A172 (cell line): ENCODE results near the gene IQSEC1. TPM values are rescaled to one million over a fixed set of nuclear protein-coding genes. Genes with fewer than 3 reads are reported as not detected.
A peak's percentile ranks its signal among the peaks of the same experiment; 100 is the strongest.

Source experiments
- DNase-seq: peaks from one replicate; pipeline ENCODE4 v3.0.0-alpha.2; 2015; ENCODE audit warnings: low spot score
- total RNA-seq: library from RNA; depleted of rRNA; stranded (reverse); fragments of >200 nt; shearing (Covaris generic); gene quantifications from 2 replicates; pipeline ENCODE4 v1.2.3, GENCODE V29; 2014

Gene IQSEC1
- total RNA-seq, 1 experiment from 2014 or later: 25.8 TPM

DNA sequence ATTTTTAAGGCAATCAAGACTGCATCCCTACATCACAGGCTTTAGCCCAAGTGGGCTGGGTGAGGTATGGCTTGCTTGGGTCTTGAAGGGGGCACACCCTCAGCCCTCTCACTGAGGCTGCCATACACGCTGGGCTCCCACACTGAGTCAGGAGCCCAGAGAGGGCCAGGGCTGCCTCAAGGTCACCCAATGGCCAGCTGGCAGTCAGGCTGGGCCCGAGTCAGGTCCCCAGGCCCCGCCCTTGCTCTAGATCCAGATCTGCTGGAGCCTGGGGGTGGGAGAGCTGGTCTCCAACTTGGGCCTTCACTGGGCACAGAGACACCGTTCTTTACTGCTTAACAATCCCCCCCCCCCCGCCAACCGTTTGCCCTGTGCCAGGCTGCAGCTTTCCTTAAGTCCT lies 88.1 kb downstream of the IQSEC1 start:
- no peak for DNase-seq

DNA sequence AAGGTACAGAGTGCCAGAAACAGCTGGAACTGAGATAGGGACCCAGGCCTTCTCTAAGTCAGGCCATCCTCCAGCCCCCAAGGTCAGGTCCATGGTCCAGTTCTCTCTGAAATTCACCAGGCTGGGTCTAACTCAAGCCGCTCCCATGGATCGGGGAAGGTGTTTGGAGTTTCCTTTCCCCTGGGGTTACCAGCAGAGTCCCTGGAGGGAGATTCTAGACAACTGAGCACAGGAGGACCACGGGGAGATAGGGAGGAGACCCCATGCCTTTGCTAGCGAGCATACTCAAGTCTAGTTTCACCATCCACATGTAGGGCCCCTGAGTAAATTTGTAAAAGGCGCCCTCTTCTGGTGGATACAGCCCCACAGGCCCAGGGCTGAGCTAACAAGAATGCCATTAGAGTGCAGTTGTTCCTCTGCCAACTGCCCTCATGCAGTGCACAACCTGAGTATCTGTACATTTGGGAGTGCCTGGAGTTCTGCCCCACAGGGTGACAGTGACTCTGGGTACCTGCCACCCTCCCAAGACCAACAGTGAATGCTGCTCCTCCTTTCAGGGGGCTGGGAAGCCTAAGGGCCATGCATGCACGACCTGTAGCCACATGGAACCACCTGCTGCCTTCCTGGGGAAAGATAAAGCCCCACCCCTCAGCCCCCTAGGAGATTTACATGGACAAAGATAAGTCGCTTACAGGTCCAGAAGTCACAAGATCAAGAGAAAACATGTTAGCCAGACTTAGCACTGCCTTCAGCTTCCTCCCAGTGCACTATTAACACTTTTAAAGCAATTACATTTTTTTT lies 89.0 kb downstream of the IQSEC1 start:
- peak; percentile 58 for DNase-seq

DNA sequence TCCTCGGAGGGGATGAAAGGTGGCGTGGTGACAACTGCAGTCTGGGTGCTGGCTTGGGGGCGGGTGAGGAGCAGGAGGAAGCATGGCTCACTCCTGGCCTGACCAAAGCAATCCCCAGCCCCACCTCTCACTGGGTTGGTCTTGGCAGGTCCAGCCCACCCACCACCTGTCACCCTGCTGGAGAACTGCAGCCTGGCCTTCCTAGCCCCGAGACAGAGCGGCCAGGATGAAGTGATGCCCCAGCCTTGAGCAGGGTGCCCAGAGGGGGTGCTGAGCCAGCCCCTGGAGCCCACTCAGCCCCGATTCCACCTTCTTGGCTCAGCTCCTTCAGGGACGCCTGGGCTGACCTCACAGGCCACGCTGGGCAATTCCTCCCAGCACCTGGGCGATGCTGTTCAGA lies 89.9 kb downstream of the IQSEC1 start:
- DNase-seq: no peak

GRCh38 chr3:12982619-12983101 lies 90.6 kb downstream of the IQSEC1 start:
- no peak for DNase-seq

- DNase-seq: no peak
These were observed 91.6 kb downstream of the IQSEC1 start for GRCh38 chr3:12981306-12982275.

DNA sequence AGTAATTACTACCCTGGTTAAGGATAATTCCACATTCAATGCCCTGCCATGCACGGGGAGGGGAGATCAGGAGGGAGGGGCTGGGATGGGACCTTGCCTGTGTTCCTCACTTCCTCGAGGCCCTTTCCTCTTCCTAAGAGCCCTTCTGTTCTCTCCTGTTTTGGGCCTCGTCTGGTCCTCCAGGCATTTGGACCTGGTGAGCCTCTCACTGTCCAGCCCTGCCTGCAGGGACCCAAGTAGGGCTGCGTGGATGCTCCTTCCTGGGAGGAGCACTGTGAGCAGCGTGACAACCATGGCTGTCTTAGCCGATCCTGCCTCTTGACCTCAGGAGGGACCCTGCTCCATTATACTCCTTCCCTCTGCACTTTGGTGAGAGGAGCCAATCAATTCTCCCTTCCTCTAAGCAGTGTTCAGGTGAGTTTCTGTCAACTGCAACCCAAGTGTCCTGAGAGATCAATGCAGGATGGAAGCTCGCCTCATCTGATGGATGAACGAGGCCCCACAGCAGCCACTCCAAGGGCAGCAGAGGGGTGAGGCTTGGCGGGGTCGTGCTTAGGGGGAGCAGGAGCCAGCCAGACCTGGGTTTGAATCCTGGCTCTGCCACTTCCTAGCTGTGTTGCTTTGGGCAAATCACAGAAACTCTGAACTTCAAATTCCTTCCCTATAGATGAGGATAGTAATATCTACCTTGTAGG lies 92.5 kb downstream of the IQSEC1 start:
- DNase-seq: no peak

GRCh38 chr3:12979947-12980487 lies 93.2 kb downstream of the IQSEC1 start:
- no peak for DNase-seq

DNA sequence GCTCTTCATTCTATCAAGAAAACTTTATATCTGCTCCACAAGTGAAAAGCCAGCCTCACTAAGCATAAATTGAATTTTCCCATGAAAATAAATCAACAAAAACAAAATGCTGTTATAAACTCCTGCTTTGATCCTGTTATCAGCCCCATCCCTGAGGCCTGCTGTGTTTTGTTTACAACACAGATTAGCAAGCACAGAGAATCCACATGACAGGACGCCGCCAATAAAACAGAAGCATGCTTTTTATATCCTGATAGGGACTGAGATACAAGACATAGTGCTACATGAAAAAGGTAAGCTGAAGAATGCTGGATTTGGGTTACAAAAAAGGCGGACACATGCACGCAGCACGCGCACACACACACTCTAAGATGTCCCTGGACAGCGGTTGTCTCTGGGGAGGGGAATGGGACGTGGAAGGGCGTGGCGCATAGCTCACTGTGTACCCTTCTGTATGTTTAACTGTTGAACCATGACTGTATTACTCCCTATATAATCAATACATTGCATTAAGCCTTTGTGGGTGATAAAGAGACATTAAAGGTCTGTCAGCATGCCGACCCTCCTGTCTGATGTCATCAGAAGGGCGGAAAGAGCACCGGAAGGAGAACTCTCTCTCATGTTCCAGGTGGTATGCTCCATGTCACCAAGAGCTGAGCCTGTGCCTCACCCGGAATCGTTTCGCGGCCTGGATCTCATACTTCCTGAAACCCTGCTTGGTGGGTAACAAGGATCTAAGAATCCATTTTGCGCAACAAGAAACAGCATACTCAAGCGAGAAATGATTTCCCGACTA lies 93.9 kb downstream of the IQSEC1 start:
- DNase-seq: no peak

DNA sequence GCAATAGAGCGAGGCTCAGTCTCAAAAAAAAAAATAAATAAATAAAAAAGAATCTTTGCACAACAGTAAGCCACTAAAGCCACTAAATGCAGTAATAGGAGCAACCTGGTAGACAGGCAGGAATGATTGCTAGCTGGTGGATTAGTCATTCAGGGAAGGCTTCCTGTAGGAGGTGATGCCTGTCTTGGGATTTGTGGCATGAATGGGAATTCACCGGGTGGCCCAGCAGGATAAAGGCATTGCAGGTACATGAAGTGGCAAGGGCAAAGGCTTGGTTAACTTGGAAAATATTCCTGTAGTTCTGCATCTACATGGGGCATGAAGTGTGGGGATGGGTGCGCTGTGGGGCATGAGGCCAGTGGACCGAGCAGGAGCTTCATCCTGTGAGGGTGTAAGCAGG lies 94.5 kb downstream of the IQSEC1 start:
- no peak for DNase-seq

DNA sequence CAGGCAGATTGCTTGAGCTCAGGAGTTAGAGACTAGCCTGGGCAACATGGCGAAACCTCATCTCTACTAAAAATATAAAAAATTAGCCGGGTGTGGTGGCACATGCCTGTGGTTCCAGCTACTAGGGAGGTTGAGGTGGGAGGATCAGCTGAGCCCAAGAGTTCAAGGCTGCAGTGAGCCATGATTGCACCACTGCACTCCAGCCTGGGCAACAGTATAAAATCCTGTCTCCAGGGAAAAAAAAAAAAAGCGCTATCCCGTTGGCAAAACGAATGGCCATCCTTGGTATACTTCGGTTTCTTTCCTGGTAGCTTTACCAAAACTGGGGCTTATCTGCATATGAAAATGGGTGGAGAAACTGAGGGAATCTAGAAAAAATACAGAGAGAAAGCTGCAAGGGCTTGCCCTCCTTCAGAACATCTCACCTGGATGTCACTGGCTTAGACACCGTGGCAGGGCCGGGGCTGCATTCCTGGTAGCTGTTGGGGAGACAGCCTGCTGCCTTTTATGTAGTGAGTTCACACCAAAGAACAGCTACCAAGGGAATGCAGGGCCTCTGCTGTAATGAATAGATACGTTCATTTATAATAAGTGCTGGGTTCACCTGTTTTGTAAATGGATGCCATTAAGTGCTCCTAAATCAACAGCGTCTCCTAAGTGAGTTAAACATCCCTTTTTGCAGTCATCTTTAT lies 96.0 kb downstream of the IQSEC1 start:
- DNase-seq: no peak

GRCh38 chr3:12975748-12976522 lies 97.3 kb downstream of the IQSEC1 start:
- no peak for DNase-seq

GRCh38 chr3:12974819-12975218 lies 98.4 kb downstream of the IQSEC1 start:
- no peak for DNase-seq

- no peak for DNase-seq
These were observed 98.9 kb downstream of the IQSEC1 start for GRCh38 chr3:12974334-12974733.

GRCh38 chr3:12973827-12974226 lies 99.4 kb downstream of the IQSEC1 start:
- DNase-seq: no peak

DNA sequence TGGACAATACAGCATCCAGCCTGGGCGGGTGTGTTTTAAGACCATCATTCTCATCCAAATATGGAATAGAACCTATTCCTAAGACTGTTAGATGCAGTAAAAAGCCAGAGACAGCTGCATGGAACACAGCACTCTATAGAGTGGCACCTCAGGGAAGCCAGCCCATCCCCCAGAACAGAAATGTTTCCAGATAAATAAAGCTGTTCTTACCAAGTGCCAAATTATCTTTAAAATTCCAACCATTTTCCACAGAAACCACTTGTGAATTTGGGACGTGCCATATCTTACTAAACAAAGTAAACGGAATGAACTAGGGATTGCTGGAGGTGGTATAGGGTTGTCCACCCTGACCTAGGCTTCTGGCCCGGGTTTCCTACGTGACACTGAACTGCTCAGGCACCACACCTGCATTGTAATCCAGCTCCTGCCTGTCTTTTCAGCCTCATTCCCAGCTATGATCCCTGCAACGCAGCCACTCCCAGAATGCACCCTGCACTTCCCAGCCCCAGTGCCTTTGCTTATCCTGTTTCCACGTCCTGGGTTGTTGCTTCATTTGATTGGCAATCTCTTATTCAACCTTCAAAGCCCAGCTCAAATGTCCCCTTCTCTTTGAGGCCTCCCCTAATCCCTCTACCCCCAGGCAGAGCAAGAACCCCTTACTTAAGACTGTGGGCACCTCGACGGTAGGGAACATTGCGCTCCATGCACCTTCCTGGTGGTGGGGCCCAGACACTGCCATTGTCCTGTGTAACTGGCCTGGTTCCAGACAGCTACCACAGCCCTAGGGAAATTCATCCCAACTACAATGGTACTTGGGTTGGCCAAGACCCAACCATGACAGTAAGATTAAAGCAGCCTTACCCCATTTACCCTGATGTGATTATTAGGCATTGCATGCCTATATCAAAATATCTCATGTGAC lies 100.2 kb downstream of the IQSEC1 start:
- DNase-seq: no peak

- no peak for DNase-seq
These were observed 101.2 kb downstream of the IQSEC1 start for GRCh38 chr3:12972043-12972442.

- no peak for DNase-seq
These were observed 102.5 kb downstream of the IQSEC1 start for GRCh38 chr3:12970684-12971083.

- no peak for DNase-seq
These were observed 103.7 kb downstream of the IQSEC1 start for GRCh38 chr3:12969486-12969885.
